MM.1S (cell line): ENCODE data around the gene RAB22A.

Experiments
- CTCF ChIP-seq: fragments of 300-600 bp; sonication (generic); IDR thresholded peaks from 2 replicates; pipeline ENCODE4 v1.5.1; 2016; ENCODE audit warnings: antibody characterized with exemption, low read length, mixed read lengths
- EZH2 ChIP-seq: fragments of 300-600 bp; sonication (generic); optimal IDR thresholded peaks from 2 replicates; pipeline ENCODE3; 2017; ENCODE audit warnings: low read depth, mild to moderate bottlenecking, antibody characterized with exemption, low read length, mixed read lengths
- EZH2phosphoT487 ChIP-seq: fragments of 300-600 bp; sonication (generic); IDR thresholded peaks from 2 replicates; pipeline ENCODE4 v1.6.1; 2018; ENCODE audit warnings: antibody characterized with exemption, low read length

GRCh38 chr20:58322083-58322482, 12.6 kb downstream of the RAB22A start:
- TF ChIP-seq CTCF (no peak), EZH2 (no peak), EZH2phosphoT487 (no peak)
